ENCODE measurements around the gene MARCHF6. TPM values are rescaled to one million over a fixed set of nuclear protein-coding genes. Genes with fewer than 3 reads are reported as not detected.

Gene MARCHF6
- total and polyA plus RNA-seq, 2 of the 8 experiments (the other 6 are each of a cell fraction or from before 2014, with no cell fraction given) = 93.1 to 118 TPM

- no peak for FAIRE-seq
- 89% methylated on average over 11 of the region's 11 CpGs; no CpG with 5 or more reads in 1 of the 2 experiments for WGBS, 2 experiments (ENCODE audit: extremely low coverage in 1 of 2, insufficient coverage in 1 of 2, insufficient read length in 1 of 2, insufficient replicate concordance in 2 of 2, low coverage in 1 of 2, low lambda C conversion rate in 2 of 2, missing lambda C conversion rate in 1 of 2)
These were observed 13.1 kb downstream of the MARCHF6 start for GRCh38 chr5:10366310-10367272.

More at GRCh38 chr5:10366310-10367272, 13.1 kb downstream of the MARCHF6 start:
- Histone ChIP-seq H2BK5ac (ENCODE audit: low read depth, low read length) (no peak overlapping the region), H3K27ac (ENCODE audit: low read depth, low read length) (no peak overlapping the region), H3K18ac (ENCODE audit: extremely low read depth, low read length) (no peak overlapping the region), H2AFZ (ENCODE audit: low read length) (no peak overlapping the region), H3K4me3 (ENCODE audit: extremely low read depth in 1 of 4, insufficient read depth in 2 of 4, low read depth in 3 of 4, low read length in 4 of 4) (no peak overlapping the region), H3K27me3 (replicated peaks in 1 of 4; ENCODE audit: control insufficient read depth in 3 of 4, extremely low read depth in 1 of 4, insufficient read depth in 3 of 4, low read length in 3 of 4) (no peaks in the 10 kb centered on the region), H3K56ac (replicated peaks; ENCODE audit: insufficient read length, low read depth, low read length) (no peak overlapping the region), H4K20me1 (replicated peaks in 1 of 2; ENCODE audit: control insufficient read depth in 1 of 2, insufficient read depth in 2 of 2, low read length in 2 of 2) (peaks cover 6 to 20% of the 10 kb centered on the region in 2 experiments), H3K4me2 (ENCODE audit: insufficient read depth in 1 of 2, low read depth in 2 of 2, low read length in 2 of 2) (no peak overlapping the region), H2BK12ac (ENCODE audit: low read depth, low read length) (no peak overlapping the region), H3K36me3 (ENCODE audit: control insufficient read depth in 2 of 4, insufficient read depth in 4 of 4, low read length in 3 of 4) (no peaks in the 10 kb centered on the region), H3K9me3 (ENCODE audit: insufficient read depth in 2 of 2, low read depth in 1 of 2, low read length in 1 of 2) (no peaks in the 10 kb centered on the region), H4K8ac (ENCODE audit: extremely low read depth, insufficient read depth, low read length) (no peak overlapping the region), H3K23me2 (ENCODE audit: low read depth, low read length) (no peaks in the 10 kb centered on the region), H3K4me1 (replicated peaks in 1 of 4; ENCODE audit: control insufficient read depth in 3 of 4, insufficient read depth in 4 of 4, low read length in 3 of 4) (no peaks in the 10 kb centered on the region; a peak in 2 of 7 replicates), H3K4ac (replicated peaks; ENCODE audit: insufficient read length, low read depth, low read length) (no peak overlapping the region), H3K23ac (ENCODE audit: insufficient read length) (no peak overlapping the region), H4K91ac (replicated peaks; ENCODE audit: insufficient read length, low read length) (no peak overlapping the region), H2BK15ac (ENCODE audit: low read length) (no peak overlapping the region), H4K5ac (ENCODE audit: insufficient read length, low read depth, low read length) (no peak overlapping the region), H3K14ac (ENCODE audit: insufficient read length) (no peak overlapping the region), H3K79me1 (ENCODE audit: low read depth, low read length) (peaks cover 12% of the 10 kb centered on the region), H2BK120ac (replicated peaks; ENCODE audit: low read depth, low read length) (no peak overlapping the region), H2AK5ac (ENCODE audit: low read depth, low read length) (no peak overlapping the region), H3K9ac (replicated peaks in 1 of 4; ENCODE audit: extremely low read depth in 1 of 4, low read depth in 3 of 4, low read length in 3 of 4) (no peak overlapping the region), H3K79me2 (ENCODE audit: control insufficient read depth in 1 of 2, insufficient read depth in 2 of 2, low read length in 2 of 2) (peaks cover 17 to 98% of the 10 kb centered on the region in 2 experiments), H2BK20ac (ENCODE audit: low read length) (no peak overlapping the region)
- ChIA-PET CTCF (ENCODE audit: partially characterized antibody) (interaction anchor here (0.6 to 3.7 kb wide), 3 partner anchors 8 to 336 kb away, joined by 3 to 28 read pairs (median 6); no protein-coding TSS in a partner anchor), POLR2A (ENCODE audit: partially characterized antibody) (interaction anchor here (3.1 kb wide), 1 partner anchor 13 kb away, joined by 13 read pairs; the partner anchor contains the start of gene MARCHF6)
- no peak for TF ChIP-seq EP300 (IDR thresholded peaks at IDR 0.05; ENCODE audit: borderline replicate concordance in 1 of 2, low read depth in 2 of 2, low read length in 2 of 2)
- no peak for DNase-seq (ENCODE audit: low read depth in 1 of 2, low spot score in 2 of 2)

All from H1 (cell line).